HepG2 (cell line): ENCODE results near the gene NUP88.

Experiments
- BHLHE40 ChIP-seq: IDR thresholded peaks from 2 replicates; pipeline ENCODE4 v1.6.1; 2011; ENCODE audit warnings: low read length, improper control_type of control experiment
- CTCF ChIP-seq: sonication (generic); formaldehyde crosslinking; IDR thresholded peaks from 2 replicates; pipeline ENCODE4 v1.5.0; 2020; ENCODE audit warnings: mild to moderate bottlenecking, missing genetic modification reagents, moderate library complexity
- HNRNPK ChIP-seq: fragments of 200-400 bp; formaldehyde crosslinking; IDR thresholded peaks from 2 replicates; pipeline ENCODE4 v1.6.1; 2018; ENCODE audit warnings: low read length, low read depth, moderate library complexity, mild to moderate bottlenecking; ENCODE audit not compliant: poor library complexity, severe bottlenecking
- MED1 ChIP-seq: sonication (generic); formaldehyde crosslinking; IDR thresholded peaks from 2 replicates; pipeline ENCODE4 v1.4.0; 2020; ENCODE audit warnings: missing genetic modification reagents
- POLR2AphosphoS2 ChIP-seq: IDR thresholded peaks from 2 replicates; pipeline ENCODE4 v1.6.1; 2011; ENCODE audit warnings: low read depth, low read length, improper control_type of control experiment
- SMC3 ChIP-seq: IDR thresholded peaks from 2 replicates; pipeline ENCODE4 v1.6.1; 2011; ENCODE audit warnings: low read length, improper control_type of control experiment
- TEF ChIP-seq: sonication (generic); formaldehyde crosslinking; IDR thresholded peaks from 2 replicates; pipeline ENCODE4 v1.5.0; 2020; ENCODE audit warnings: missing genetic modification reagents
- ZMYM2 ChIP-seq: sonication (generic); formaldehyde crosslinking; IDR thresholded peaks from 2 replicates; pipeline ENCODE4 v1.8.0; 2022; ENCODE audit warnings: mild to moderate bottlenecking, missing genetic modification reagents
- ZNF318 ChIP-seq: sonication (generic); formaldehyde crosslinking; IDR thresholded peaks from 2 replicates; pipeline ENCODE4 v1.4.0; 2020; ENCODE audit warnings: mild to moderate bottlenecking, missing genetic modification reagents
- ZNF33B ChIP-seq: sonication (generic); formaldehyde crosslinking; IDR thresholded peaks from 2 replicates; pipeline ENCODE4 v1.5.1; 2020; ENCODE audit warnings: mild to moderate bottlenecking, missing genetic modification reagents
- ZNF513 ChIP-seq: sonication (generic); formaldehyde crosslinking; conservative IDR thresholded peaks from 2 replicates; pipeline ENCODE4 v1.5.0; 2020; ENCODE audit warnings: missing genetic modification reagents

DNA sequence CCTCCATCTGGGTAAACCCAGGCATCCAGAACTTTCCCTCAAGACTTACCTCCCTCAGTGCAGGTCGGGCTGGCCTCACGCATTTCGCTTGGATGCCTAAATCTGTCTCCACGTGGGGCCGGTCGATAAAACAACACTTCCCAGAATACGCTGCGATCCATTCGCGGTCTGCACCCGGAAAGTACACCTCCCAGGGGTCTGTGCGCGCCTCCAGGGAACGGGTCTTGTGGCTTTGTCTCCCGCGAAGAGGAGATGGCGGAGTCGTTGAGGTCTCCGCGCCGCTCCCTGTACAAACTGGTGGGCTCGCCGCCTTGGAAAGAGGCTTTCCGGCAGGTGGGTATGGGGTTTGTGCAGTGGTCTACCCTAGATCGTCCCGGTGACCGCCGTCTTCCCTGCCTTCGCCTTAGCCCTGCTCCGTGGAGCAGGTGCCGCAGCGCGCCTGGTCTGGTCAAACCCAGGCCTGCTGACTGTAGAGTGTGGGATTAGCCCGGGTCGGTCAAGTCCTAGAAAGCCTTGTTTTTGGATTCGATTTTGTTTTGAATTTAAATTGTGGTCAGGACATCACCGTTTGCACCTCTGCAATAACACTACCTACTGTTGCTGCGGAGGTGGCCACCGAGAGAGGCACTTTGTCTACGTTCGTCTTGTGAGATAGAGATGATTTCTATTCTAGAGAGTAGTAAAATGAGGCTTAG lies 644 bp upstream of the NUP88 start, which contains the start of gene RPAIN:
- no peak for TF ChIP-seq ZNF318 (CRISPR knock-in tag)
- no peak for TF ChIP-seq SMC3
- no peak for TF ChIP-seq MED1 (CRISPR knock-in tag)
- no peak for TF ChIP-seq HNRNPK
- TF ChIP-seq CTCF: no peak; the same call in 1 of the 2 replicates
- TF ChIP-seq ZNF33B (CRISPR knock-in tag): no peak
- TF ChIP-seq POLR2AphosphoS2: no peak
- TF ChIP-seq ZNF513: no peak; the same call in 1 of the 2 replicates
- TF ChIP-seq ZMYM2 (CRISPR knock-in tag): no peak
- no peak for TF ChIP-seq BHLHE40
- no peak for TF ChIP-seq TEF (CRISPR knock-in tag)
